IMR-90 (cell line): ENCODE data around the gene ZNF175. TPM values are rescaled to one million over a fixed set of nuclear protein-coding genes. Genes with fewer than 3 reads are reported as not detected.

Source experiments
- ATAC-seq: fragments of 200-7000 bp; cut with Tn5 transposase; 2 replicates; pipeline ENCODE4 v1.9.1; 2020; ENCODE audit warnings: low read depth, mild to moderate bottlenecking, moderate library complexity
- BruUV-seq: library from RNA; stranded (reverse); fragments of 400-500 nt; replicated peaks from 2 replicates; lab custom pipeline; 2021; lab: Mats Ljungman, UMichigan
- CTCF ChIA-PET: fragments of 300-600 bp; formaldehyde crosslinking; extraction: SDS; loops from one replicate; lab custom pipeline; 2021; ENCODE audit warnings: antibody characterized with exemption; lab: Yijun Ruan, JAX
- POLR2A ChIA-PET: fragments of 300-600 bp; sonication (Branson Sonifier 250); formaldehyde crosslinking; loops from one replicate; lab custom pipeline; 2022; ENCODE audit warnings: antibody characterized with exemption; ENCODE audit not compliant: unreplicated experiment; lab: Charles Lee
- DNase-seq: peaks from one replicate; pipeline ENCODE4 v3.0.0; 2013
- H2AFZ ChIP-seq: replicated peaks from 2 replicates; pipeline ENCODE3; 2013; ENCODE audit warnings: low read length, mild to moderate bottlenecking; ENCODE audit not compliant: poor library complexity
- H2AK5ac ChIP-seq: 2 replicates; pipeline ENCODE4 v1.6.1; 2013; ENCODE audit warnings: low read depth, low read length, inconsistent platforms
- H2AK9ac ChIP-seq: replicated peaks from 2 replicates; pipeline ENCODE3; 2013; ENCODE audit warnings: mild to moderate bottlenecking, low read depth, low read length, moderate library complexity; ENCODE audit not compliant: poor library complexity
- H2BK120ac ChIP-seq: 2 replicates; pipeline ENCODE4 v1.6.1; 2013; ENCODE audit warnings: low read depth, low read length, inconsistent platforms
- H2BK15ac ChIP-seq: 3 replicates; pipeline ENCODE4 v1.6.1; 2013; ENCODE audit warnings: low read depth, low read length, inconsistent platforms
- H2BK20ac ChIP-seq: 2 replicates; pipeline ENCODE4 v1.6.1; 2013; ENCODE audit warnings: low read depth, mild to moderate bottlenecking, inconsistent platforms, low read length, moderate library complexity
- H2BK5ac ChIP-seq: 2 replicates; pipeline ENCODE4 v1.6.1; 2013; ENCODE audit warnings: mild to moderate bottlenecking, low read depth, low read length, inconsistent platforms; ENCODE audit not compliant: poor library complexity, severe bottlenecking
- H3K14ac ChIP-seq: replicated peaks from 2 replicates; pipeline ENCODE4 v1.6.1; 2013; ENCODE audit warnings: low read depth, low read length, inconsistent platforms
- H3K18ac ChIP-seq: 2 replicates; pipeline ENCODE4 v1.6.1; 2013; ENCODE audit warnings: low read depth, low read length, control low read depth
- H3K23ac ChIP-seq: 2 replicates; pipeline ENCODE4 v1.6.1; 2013; ENCODE audit warnings: low read depth, low read length, inconsistent platforms
- H3K27ac ChIP-seq: 2 replicates; pipeline ENCODE4 v1.5.1; 2013; ENCODE audit warnings: mild to moderate bottlenecking, control low read depth, low read length; ENCODE audit not compliant: insufficient read depth
- H3K27me3 ChIP-seq: 2 replicates; pipeline ENCODE4 v1.6.1; 2013; ENCODE audit warnings: low read length; ENCODE audit not compliant: control insufficient read depth, insufficient read depth
- H3K36me3 ChIP-seq: 2 replicates; pipeline ENCODE4 v1.6.1; 2013; ENCODE audit warnings: low read length, mixed read lengths; ENCODE audit not compliant: control insufficient read depth, insufficient read depth
- H3K4ac ChIP-seq: 2 replicates; pipeline ENCODE4 v1.6.1; 2013; ENCODE audit warnings: low read depth, low read length, inconsistent platforms
- H3K4me1 ChIP-seq: 2 replicates; pipeline ENCODE4 v1.6.1; 2013; ENCODE audit warnings: low read length, mixed read lengths; ENCODE audit not compliant: control insufficient read depth, insufficient read depth
- H3K4me2 ChIP-seq: 2 replicates; pipeline ENCODE4 v1.6.1; 2013; ENCODE audit warnings: low read depth, mild to moderate bottlenecking, control low read depth, low read length, moderate library complexity
- H3K4me3 ChIP-seq: 2 replicates; pipeline ENCODE4 v1.5.1; 2013; ENCODE audit warnings: low read depth, mild to moderate bottlenecking, control low read depth, low read length, moderate library complexity; ENCODE audit not compliant: insufficient read depth
- H3K56ac ChIP-seq: 2 replicates; pipeline ENCODE4 v1.6.1; 2013; ENCODE audit warnings: low read length, inconsistent platforms; ENCODE audit not compliant: insufficient read depth; ENCODE audit errors: extremely low read depth
- H3K79me1 ChIP-seq, 2 experiments: 2 replicates each; pipeline ENCODE4 v1.6.1; 2013; ENCODE audit warnings: low read length in 2 of 2, inconsistent platforms in 1 of 2, low read depth in 1 of 2
- H3K9ac ChIP-seq: 2 replicates; pipeline ENCODE4 v1.6.1; 2013; ENCODE audit warnings: low read depth, low read length, control low read depth
- H3K9me1 ChIP-seq: 2 replicates; pipeline ENCODE4 v1.6.1; 2013; ENCODE audit warnings: low read length, inconsistent platforms; ENCODE audit not compliant: insufficient read depth
- H3K9me3 ChIP-seq: 2 replicates; pipeline ENCODE4 v1.6.1; 2013; ENCODE audit warnings: low read length; ENCODE audit not compliant: control insufficient read depth, insufficient read depth
- H4K20me1 ChIP-seq: 2 replicates; pipeline ENCODE4 v1.6.1; 2013; ENCODE audit warnings: low read length, inconsistent platforms; ENCODE audit not compliant: insufficient read depth
- H4K5ac ChIP-seq: 2 replicates; pipeline ENCODE4 v1.6.1; 2013; ENCODE audit warnings: mild to moderate bottlenecking, low read depth, low read length, control low read depth
- H4K8ac ChIP-seq, 2 experiments: 2 replicates each; pipeline ENCODE4 v1.6.1; 2013; ENCODE audit warnings: low read depth in 2 of 2, low read length in 2 of 2, control low read depth in 1 of 2, inconsistent platforms in 1 of 2
- H4K91ac ChIP-seq: 2 replicates; pipeline ENCODE4 v1.6.1; 2013; ENCODE audit warnings: low read depth, low read length, inconsistent platforms; ENCODE audit not compliant: insufficient read depth
- BHLHE40 ChIP-seq: fragments of 150-350 bp; IDR thresholded peaks from 2 replicates; pipeline ENCODE4 v1.6.1; 2016; ENCODE audit warnings: mild to moderate bottlenecking, low read depth, low read length
- FOS ChIP-seq: fragments of 150-350 bp; IDR thresholded peaks from 2 replicates; pipeline ENCODE4 v1.6.1; 2016; ENCODE audit warnings: low read depth, low read length
- MAFK ChIP-seq: IDR thresholded peaks from 2 replicates; pipeline ENCODE4 v1.6.1; 2012; ENCODE audit warnings: low read depth, low read length, improper control_type of control experiment
- MAZ ChIP-seq: IDR thresholded peaks from 2 replicates; pipeline ENCODE4 v1.6.1; 2012; ENCODE audit warnings: low read depth, mild to moderate bottlenecking, low read length, improper control_type of control experiment, moderate library complexity, borderline replicate concordance
- MXI1 ChIP-seq: IDR thresholded peaks from 2 replicates; pipeline ENCODE4 v1.6.1; 2012; ENCODE audit warnings: low read depth, mild to moderate bottlenecking, low read length, moderate library complexity, borderline replicate concordance
- POLR2A ChIP-seq: IDR thresholded peaks from 2 replicates; pipeline ENCODE4 v1.6.1; 2012; ENCODE audit warnings: mild to moderate bottlenecking, low read depth, low read length
- RAD21 ChIP-seq: IDR thresholded peaks from 2 replicates; pipeline ENCODE4 v1.6.1; 2012; ENCODE audit warnings: low read length, improper control_type of control experiment
- RCOR1 ChIP-seq: IDR thresholded peaks from 2 replicates; pipeline ENCODE4 v1.6.1; 2012; ENCODE audit warnings: mild to moderate bottlenecking, low read length, improper control_type of control experiment; ENCODE audit not compliant: insufficient replicate concordance
- RFX5 ChIP-seq: IDR thresholded peaks from 2 replicates; pipeline ENCODE4 v1.8.0; 2012; ENCODE audit warnings: low read depth, mild to moderate bottlenecking, low read length, moderate library complexity
- SMC3 ChIP-seq: fragments of 150-350 bp; IDR thresholded peaks from 2 replicates; pipeline ENCODE4 v1.6.1; 2016; ENCODE audit warnings: low read depth, mild to moderate bottlenecking, antibody characterized with exemption, low read length, moderate library complexity
- WGBS, 2 experiments: methylation state at CpG; one replicate each; pipeline versions ENCODE4 v1.1.5 to v1.1.7; 2013; ENCODE audit warnings: missing lambda C conversion rate in 2 of 2; ENCODE audit not compliant: insufficient read length in 1 of 2; ENCODE audit errors: extremely low coverage in 2 of 2; 5-methylcytosine and 5-hydroxymethylcytosine counted together
- dilution Hi-C: fragments of 300-500 bp; cut with HindIII; formaldehyde crosslinking; loops from one replicate; pipeline ENCODE4 v1.14.3; 2018; ENCODE audit warnings: low sequenced_read_pairs; ENCODE audit not compliant: unreplicated experiment
- in situ Hi-C: fragments of 300-500 bp; cut with MboI; formaldehyde crosslinking; loops from 3 replicates; pipeline ENCODE4 v1.14.3; 2019; ENCODE audit warnings: low sequenced_read_pairs, inconsistent platforms, mixed read lengths
- intact Hi-C: fragments of 100-400 bp; cut with micrococcal nuclease; formaldehyde crosslinking; loops from 2 replicates; pipeline ENCODE4 v1.10.0; 2022
- polyA plus RNA-seq, 3 experiments: library from polyadenylated mRNA; depleted of rRNA; stranded (reverse); fragments of >200 nt; gene quantifications; 2 replicates each; pipeline ENCODE4 v1.2.3, GENCODE V29; 2012; ENCODE audit warnings: low replicate concordance in 1 of 3
- total RNA-seq: library from RNA; depleted of rRNA; stranded (reverse); fragments of >200 nt; gene quantifications from 2 replicates; pipeline ENCODE4 v1.2.3, GENCODE V29; 2012
- TF ChIP-seq, protein P1 (sequence below): fragments of 150-350 bp; IDR thresholded peaks from 2 replicates; pipeline ENCODE4 v1.6.1; 2017; ENCODE audit warnings: mild to moderate bottlenecking, antibody characterized with exemption, low read length, low read depth
- TF ChIP-seq, protein P2 (sequence below): fragments of 150-350 bp; IDR thresholded peaks from 2 replicates; pipeline ENCODE4 v1.6.1; 2016; ENCODE audit warnings: low read depth, mild to moderate bottlenecking, low read length, moderate library complexity, borderline replicate concordance

ZNF175 gene
- total and polyA plus RNA-seq, 2 of the 4 experiments (the other 2 are of a cell fraction): 3.6 to 8.4 TPM

DNA sequence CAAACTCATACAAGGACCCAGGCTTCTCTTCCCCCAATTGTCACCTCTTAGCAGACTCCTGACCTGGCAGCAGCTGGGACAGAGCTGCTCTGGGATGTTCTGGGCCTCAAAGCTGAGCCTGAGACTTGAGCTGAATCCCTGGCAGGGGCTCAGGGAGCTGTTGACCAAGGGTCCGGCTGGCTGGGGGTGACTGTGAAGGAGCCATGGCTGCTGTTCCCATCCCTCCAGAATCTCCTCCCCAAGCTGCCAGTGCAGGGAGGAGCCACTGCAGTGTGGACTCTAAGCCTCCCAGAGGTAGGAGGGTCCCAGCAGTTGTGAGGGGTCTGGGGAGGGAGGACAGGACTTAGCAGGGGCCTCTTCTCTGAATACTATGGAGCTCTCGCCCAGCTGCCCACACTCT is 41.8 kb upstream of the ZNF175 start:
- H3K79me1 ChIP-seq: no peaks in the 10 kb centered on the region
- no peak for DNase-seq
- 0 out of 2 replicates have a peak, but pooled peaks cover 2% of the 10 kb centered on the region for H3K9me3 ChIP-seq
- in situ Hi-C loops: no loop called here
- no TSS peak for BruUV-seq
- no peak overlapping the region for H3K4me3 ChIP-seq
- H3K23ac ChIP-seq: no peak overlapping the region
- H3K4ac ChIP-seq: no peak overlapping the region
- no peaks in the 10 kb centered on the region for H3K4me1 ChIP-seq
- H3K27me3 ChIP-seq: no peaks in the 10 kb centered on the region
- no peak overlapping the region for H2BK20ac ChIP-seq
- ATAC-seq: no peak
- ChIA-PET POLR2A (no interaction called here), CTCF (no interaction called here)
- intact Hi-C loops: no loop called here
- no peak overlapping the region for H4K8ac ChIP-seq
- no peak overlapping the region for H2AFZ ChIP-seq
- H2BK15ac ChIP-seq: no peak overlapping the region
- H3K56ac ChIP-seq: no peak overlapping the region
- TF ChIP-seq RAD21 (no peak), RCOR1 (no peak), MAZ (no peak), FOS (no peak), POLR2A (no peak), RFX5 (no peak), BHLHE40 (no peak), SMC3 (no peak), MAFK (no peak), MXI1 (no peak)
- TF ChIP-seq, protein P1, sequence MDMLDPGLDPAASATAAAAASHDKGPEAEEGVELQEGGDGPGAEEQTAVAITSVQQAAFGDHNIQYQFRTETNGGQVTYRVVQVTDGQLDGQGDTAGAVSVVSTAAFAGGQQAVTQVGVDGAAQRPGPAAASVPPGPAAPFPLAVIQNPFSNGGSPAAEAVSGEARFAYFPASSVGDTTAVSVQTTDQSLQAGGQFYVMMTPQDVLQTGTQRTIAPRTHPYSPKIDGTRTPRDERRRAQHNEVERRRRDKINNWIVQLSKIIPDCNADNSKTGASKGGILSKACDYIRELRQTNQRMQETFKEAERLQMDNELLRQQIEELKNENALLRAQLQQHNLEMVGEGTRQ: no peak
- TF ChIP-seq, protein P2, sequence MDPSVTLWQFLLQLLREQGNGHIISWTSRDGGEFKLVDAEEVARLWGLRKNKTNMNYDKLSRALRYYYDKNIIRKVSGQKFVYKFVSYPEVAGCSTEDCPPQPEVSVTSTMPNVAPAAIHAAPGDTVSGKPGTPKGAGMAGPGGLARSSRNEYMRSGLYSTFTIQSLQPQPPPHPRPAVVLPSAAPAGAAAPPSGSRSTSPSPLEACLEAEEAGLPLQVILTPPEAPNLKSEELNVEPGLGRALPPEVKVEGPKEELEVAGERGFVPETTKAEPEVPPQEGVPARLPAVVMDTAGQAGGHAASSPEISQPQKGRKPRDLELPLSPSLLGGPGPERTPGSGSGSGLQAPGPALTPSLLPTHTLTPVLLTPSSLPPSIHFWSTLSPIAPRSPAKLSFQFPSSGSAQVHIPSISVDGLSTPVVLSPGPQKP: no peak
- H3K9me1 ChIP-seq: no peaks in the 10 kb centered on the region
- H2BK120ac ChIP-seq: no peak overlapping the region
- no peak overlapping the region for H3K14ac ChIP-seq
- H3K27ac ChIP-seq: no peak overlapping the region
- H4K5ac ChIP-seq: no peak overlapping the region
- H4K91ac ChIP-seq: no peak overlapping the region
- H4K20me1 ChIP-seq: no peaks in the 10 kb centered on the region
- no CpG with 5 or more reads among the region's 2 CpGs for WGBS, 2 experiments
- no peak overlapping the region for H2BK5ac ChIP-seq
- no peak overlapping the region for H3K9ac ChIP-seq
- dilution Hi-C loops: no loop called here
- no peak overlapping the region for H3K4me2 ChIP-seq
- no peaks in the 10 kb centered on the region for H3K36me3 ChIP-seq
- no peak overlapping the region for H2AK5ac ChIP-seq
- H3K18ac ChIP-seq: no peak overlapping the region
- no peak overlapping the region for H2AK9ac ChIP-seq
